Mucosa of rectum (tissue), 2 donors: ENCODE measurements around the gene GDAP2.

Experiments used
- H3K27ac ChIP-seq, 2 donors: one replicate each; pipeline ENCODE4 v1.7.0; 2013; ENCODE audit warnings: inconsistent platforms in 2 of 2, low read depth in 2 of 2, low read length in 2 of 2
- H3K27me3 ChIP-seq, 2 donors: one replicate each; pipeline ENCODE4 v1.7.0; 2013; ENCODE audit warnings: low read length in 2 of 2; ENCODE audit not compliant: control insufficient read depth in 2 of 2, insufficient read depth in 2 of 2
- H3K36me3 ChIP-seq, 2 donors: one replicate each; pipeline ENCODE4 v1.7.0; 2013; ENCODE audit warnings: low read length in 2 of 2; ENCODE audit not compliant: control insufficient read depth in 2 of 2, insufficient read depth in 2 of 2
- H3K4me1 ChIP-seq, 2 donors: one replicate each; pipeline ENCODE4 v1.7.0; 2013; ENCODE audit warnings: low read length in 2 of 2, mild to moderate bottlenecking in 1 of 2; ENCODE audit not compliant: control insufficient read depth in 2 of 2, insufficient read depth in 2 of 2
- H3K4me3 ChIP-seq, 2 donors: one replicate each; pipeline ENCODE4 v1.7.0; 2013; ENCODE audit warnings: low read length in 2 of 2
- H3K9ac ChIP-seq, 2 donors: one replicate each; pipeline ENCODE4 v1.7.0; 2013; ENCODE audit warnings: low read length in 2 of 2, low read depth in 1 of 2, mild to moderate bottlenecking in 1 of 2
- H3K9me3 ChIP-seq, 2 donors: one replicate each; pipeline ENCODE4 v1.7.0; 2013; ENCODE audit warnings: low read length in 2 of 2; ENCODE audit not compliant: control insufficient read depth in 2 of 2
- donor health status: healthy.
- donor health status: Normal muscosa, but diverticular disease.

Gene GDAP2

GRCh38 chr1:117817629-117818028 lies 111.8 kb downstream of the GDAP2 start:
- Histone ChIP-seq H3K9me3 (no peaks in the 10 kb centered on the region), H3K27me3 (no peaks in the 10 kb centered on the region), H3K9ac (no peak overlapping the region), H3K4me3 (no peak overlapping the region), H3K36me3 (no peaks in the 10 kb centered on the region), H3K27ac (no peak overlapping the region), H3K4me1 (peaks cover 0 to 2% of the 10 kb centered on the region in 2 donors)

- no peaks in the 10 kb centered on the region for H3K27me3 ChIP-seq
- no peak overlapping the region for H3K27ac ChIP-seq
- H3K9ac ChIP-seq: no peak overlapping the region
- H3K4me3 ChIP-seq: no peak overlapping the region
- no peaks in the 10 kb centered on the region for H3K9me3 ChIP-seq
- no peaks in the 10 kb centered on the region for H3K4me1 ChIP-seq
- no peaks in the 10 kb centered on the region for H3K36me3 ChIP-seq
These were observed 113.5 kb downstream of the GDAP2 start for GRCh38 chr1:117815926-117816325.

- H3K27me3 ChIP-seq: no peaks in the 10 kb centered on the region
- no peak overlapping the region for H3K4me3 ChIP-seq
- H3K36me3 ChIP-seq: no peaks in the 10 kb centered on the region
- H3K4me1 ChIP-seq: no peaks in the 10 kb centered on the region
- H3K27ac ChIP-seq: no peak overlapping the region
- H3K9me3 ChIP-seq: no peaks in the 10 kb centered on the region
- H3K9ac ChIP-seq: no peak overlapping the region
These were observed 114.3 kb downstream of the GDAP2 start for GRCh38 chr1:117814856-117815797.
